MM.1S (cell line): ENCODE measurements around the gene TMEM156.

Source experiments
- CTCF ChIP-seq: fragments of 300-600 bp; sonication (generic); IDR thresholded peaks from 2 replicates; pipeline ENCODE4 v1.5.1; 2016; ENCODE audit warnings: antibody characterized with exemption, low read length, mixed read lengths
- EZH2 ChIP-seq: fragments of 300-600 bp; sonication (generic); optimal IDR thresholded peaks from 2 replicates; pipeline ENCODE3; 2017; ENCODE audit warnings: low read depth, mild to moderate bottlenecking, antibody characterized with exemption, low read length, mixed read lengths
- EZH2phosphoT487 ChIP-seq: fragments of 300-600 bp; sonication (generic); IDR thresholded peaks from 2 replicates; pipeline ENCODE4 v1.6.1; 2018; ENCODE audit warnings: antibody characterized with exemption, low read length

- TF ChIP-seq CTCF, result no peak
- no peak for TF ChIP-seq EZH2
- TF ChIP-seq EZH2phosphoT487, result no peak
Observed at GRCh38 chr4:39043058-39043860, 11.1 kb upstream of the TMEM156 start.
